Measurements from ENCODE around the gene PGBD5.

PGBD5 gene

DNA sequence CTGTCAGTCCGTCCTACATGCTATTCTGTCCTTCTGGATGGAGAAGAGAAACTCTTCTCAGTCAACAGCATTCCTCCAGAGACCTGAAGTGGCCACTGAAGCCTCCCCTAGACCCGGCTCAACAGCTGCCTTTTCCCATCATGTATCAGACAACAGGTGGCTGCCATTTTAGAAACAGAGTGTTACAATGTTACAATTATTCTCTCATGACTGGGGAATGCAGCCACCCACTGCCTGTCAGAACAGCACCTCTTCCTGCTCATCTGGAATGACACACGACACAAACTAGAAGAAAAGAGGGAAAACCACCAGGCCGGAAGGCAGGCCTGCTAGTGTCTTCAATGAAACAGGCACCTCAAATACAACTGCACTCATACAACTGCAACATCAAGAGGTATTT lies 105.3 kb downstream of the PGBD5 start:
- FAIRE-seq: no peak

- no peak for FAIRE-seq
Observed at GRCh38 chr1:230319014-230319747, 107.0 kb downstream of the PGBD5 start.

GRCh38 chr1:230317823-230318819 lies 108.0 kb downstream of the PGBD5 start:
- no peak for FAIRE-seq

DNA sequence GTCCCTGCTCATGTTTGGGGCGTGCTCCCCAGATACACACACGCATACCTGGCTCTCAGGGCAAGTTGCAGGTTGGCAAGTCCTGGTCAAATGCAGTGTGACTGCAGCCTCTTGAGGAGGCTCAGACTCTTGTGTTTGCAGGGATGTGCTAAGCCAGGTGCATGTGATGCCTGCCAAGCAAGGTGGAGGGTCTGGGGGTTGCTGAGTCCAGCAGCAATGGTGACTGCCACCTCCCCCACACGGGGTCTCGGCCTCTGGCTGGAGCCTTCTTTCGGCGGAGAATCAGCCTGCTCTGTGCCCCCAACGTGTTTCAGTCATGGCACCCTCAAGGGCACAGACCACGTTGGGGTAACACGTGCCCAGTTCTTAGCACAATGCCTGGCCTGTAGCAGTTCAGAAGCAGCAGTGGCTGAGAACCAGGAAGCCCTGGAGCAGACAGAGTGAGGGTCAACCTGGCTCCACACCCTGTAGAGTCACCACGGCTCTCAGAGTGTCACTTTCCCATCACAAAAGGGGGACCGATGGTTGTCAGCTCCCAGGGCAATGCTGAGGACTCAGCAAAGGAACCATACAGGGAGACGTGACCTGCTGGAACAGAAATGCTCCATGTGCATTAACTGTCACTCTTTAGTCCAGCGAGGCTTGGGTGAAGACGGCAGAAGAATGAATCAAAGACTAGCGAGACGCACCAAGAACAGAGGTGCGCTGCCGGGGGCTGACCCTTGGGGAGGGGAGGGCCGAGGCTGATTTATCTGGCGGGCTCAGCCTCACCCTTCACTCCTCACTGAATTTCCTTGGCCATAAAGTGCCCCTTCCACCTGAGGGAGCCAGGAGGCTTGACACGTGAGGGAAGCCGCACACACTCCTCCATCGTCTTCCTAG lies 109.0 kb downstream of the PGBD5 start:
- no peak for FAIRE-seq

DNA sequence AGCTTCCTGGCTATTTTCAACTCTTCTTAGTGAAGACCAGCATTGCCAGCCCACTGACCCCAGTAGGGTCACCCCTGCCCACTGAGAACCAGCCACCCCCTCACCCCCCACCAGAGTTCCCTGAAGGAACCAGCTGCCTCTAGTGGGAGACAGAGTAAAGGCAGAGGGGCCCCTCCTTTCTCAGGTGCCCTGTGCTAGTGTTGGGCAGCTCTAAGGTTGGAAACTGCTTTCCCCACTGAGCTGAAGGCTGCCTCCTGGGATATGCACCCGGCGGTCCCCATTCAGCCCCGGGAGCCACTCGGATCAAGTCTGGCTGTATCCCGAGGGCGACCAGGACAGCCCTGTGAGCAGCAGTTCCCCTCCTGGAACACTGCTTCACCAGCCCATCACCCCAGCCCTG lies 111.0 kb downstream of the PGBD5 start:
- FAIRE-seq: no peak

GRCh38 chr1:230314142-230314470 lies 112.0 kb downstream of the PGBD5 start:
- FAIRE-seq: no peak

GRCh38 chr1:230313453-230314141 lies 112.5 kb downstream of the PGBD5 start:
- FAIRE-seq: no peak

- FAIRE-seq: no peak
Observed at GRCh38 chr1:230312676-230313075, 113.5 kb downstream of the PGBD5 start.

GRCh38 chr1:230310381-230311163 lies 115.6 kb downstream of the PGBD5 start:
- peak; percentile 94 for FAIRE-seq

DNA sequence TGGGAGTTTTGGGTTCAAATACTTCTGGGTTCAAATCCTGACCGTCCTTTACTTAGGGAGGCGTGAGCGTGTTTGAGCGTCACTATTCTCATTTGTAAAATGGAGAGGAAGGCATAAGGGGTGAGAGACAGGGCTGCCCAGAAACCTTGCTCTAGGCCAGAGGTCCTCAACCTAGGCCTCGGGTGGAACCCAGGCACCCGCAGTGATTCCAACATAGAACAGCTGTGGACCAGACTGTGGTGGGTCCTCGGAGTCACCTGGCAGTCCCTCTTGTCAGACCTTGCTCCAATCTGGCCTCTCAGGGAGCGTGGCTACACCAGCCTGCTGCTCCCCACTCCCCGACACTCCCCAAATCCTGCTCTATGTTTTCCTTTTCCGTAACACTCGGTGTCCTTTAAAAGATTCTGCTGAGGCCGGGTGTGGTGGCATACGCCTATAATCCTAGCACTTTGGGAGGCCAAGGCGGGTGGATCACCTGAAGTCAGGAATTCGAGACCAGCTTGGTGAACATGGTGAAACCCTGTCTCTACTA lies 116.4 kb downstream of the PGBD5 start:
- FAIRE-seq: no peak

DNA sequence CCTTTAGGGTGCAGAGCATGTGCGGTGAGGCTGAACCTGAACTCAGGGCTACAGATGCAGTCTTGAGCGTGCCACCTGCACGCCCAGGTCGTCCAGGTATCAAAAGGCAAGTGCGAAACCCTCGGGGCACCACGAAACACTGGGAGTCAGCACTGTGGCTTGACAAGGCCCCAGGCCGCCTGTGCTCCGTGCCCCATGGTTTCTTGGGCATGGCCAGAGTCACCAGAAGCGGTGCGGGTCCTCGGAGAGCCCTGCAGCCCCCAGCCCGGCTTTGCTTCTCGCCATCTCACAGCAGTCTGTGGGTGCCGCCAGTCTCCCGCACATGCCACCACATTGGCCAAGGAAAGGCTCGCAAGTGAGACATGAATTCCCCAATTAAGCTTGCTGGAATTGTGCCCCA lies 117.3 kb downstream of the PGBD5 start:
- no peak for FAIRE-seq

GRCh38 chr1:230308039-230308438 lies 118.1 kb downstream of the PGBD5 start:
- FAIRE-seq: no peak

DNA sequence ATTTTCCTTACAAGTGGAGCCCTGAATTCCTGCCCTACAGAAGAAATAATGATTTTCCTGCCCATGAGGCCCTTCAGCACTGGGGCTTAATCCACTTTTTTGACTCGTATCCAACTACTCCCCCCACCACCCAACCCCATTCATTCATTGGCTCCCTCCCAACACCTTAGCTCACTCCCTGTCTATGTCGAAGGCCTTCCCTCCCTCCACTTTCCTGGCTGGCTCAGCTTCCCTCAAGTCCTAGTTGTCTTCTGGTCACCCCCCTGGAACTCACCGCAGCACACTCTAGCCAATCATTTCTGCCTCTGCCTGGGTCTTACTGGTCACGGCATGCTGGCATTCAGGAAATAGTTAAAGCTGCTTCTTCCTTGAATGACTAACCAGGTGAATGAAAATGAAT lies 118.9 kb downstream of the PGBD5 start:
- FAIRE-seq: no peak

DNA sequence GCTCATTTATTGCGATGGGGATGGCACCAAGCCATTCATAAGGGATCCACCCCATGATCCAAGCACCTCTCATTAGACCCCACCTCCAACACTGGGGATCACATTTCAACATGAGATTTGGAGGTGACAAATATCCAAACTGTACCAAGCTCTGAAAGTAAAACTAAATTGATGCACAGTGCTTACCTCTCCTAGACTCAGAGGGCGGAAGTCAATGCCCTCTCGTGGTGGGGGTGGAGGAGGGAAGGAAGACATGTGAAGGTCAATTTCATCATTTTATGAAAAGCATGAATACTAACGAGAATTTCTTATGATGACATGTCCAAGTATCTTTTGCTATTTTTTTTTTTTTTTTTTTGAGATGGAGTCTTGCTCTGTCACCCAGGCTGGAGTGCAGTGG lies 120.0 kb downstream of the PGBD5 start:
- no peak for FAIRE-seq

DNA sequence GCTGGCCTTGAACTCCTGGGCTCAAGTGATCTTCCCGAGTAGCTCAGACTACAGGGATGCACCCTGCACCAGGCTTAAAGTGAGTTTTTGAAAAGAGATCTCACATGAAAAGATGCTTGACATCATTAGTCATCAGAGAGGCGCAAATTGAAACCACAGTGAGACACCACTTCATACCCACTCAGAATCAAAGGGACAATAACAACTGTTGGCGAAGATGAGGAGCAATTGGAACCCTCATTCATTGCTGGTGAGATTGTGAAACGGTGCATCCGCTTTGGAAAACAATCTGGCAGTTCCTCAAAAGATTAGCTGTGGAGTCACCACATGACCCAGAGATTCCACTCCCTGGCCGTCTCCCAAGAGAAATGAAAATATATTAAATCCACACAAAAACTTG lies 122.3 kb downstream of the PGBD5 start:
- no peak for FAIRE-seq

GRCh38 chr1:230303069-230303468 lies 123.1 kb downstream of the PGBD5 start:
- no peak for FAIRE-seq

DNA sequence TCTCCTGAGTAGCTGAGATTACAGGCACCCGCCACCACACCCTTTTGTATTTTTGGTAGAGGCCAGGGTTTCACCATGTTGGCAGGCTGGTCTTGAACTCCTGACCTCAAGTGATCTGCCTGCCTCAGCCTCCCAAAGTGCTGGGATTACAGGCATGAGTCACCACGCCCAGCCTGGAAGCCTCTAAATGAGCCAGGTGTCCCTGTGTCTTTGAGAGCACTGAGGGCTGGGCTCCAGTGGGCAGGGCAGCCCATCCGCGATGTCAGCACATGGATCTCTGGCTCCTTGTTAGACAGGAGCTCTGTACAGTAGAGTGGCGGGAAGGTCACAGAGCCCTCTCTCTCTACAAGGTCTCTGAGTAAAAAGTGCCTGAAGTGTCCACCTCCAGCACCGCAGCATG lies 124.3 kb downstream of the PGBD5 start:
- no peak for FAIRE-seq

- FAIRE-seq: no peak
Observed at GRCh38 chr1:230301322-230301721, 124.8 kb downstream of the PGBD5 start.

DNA sequence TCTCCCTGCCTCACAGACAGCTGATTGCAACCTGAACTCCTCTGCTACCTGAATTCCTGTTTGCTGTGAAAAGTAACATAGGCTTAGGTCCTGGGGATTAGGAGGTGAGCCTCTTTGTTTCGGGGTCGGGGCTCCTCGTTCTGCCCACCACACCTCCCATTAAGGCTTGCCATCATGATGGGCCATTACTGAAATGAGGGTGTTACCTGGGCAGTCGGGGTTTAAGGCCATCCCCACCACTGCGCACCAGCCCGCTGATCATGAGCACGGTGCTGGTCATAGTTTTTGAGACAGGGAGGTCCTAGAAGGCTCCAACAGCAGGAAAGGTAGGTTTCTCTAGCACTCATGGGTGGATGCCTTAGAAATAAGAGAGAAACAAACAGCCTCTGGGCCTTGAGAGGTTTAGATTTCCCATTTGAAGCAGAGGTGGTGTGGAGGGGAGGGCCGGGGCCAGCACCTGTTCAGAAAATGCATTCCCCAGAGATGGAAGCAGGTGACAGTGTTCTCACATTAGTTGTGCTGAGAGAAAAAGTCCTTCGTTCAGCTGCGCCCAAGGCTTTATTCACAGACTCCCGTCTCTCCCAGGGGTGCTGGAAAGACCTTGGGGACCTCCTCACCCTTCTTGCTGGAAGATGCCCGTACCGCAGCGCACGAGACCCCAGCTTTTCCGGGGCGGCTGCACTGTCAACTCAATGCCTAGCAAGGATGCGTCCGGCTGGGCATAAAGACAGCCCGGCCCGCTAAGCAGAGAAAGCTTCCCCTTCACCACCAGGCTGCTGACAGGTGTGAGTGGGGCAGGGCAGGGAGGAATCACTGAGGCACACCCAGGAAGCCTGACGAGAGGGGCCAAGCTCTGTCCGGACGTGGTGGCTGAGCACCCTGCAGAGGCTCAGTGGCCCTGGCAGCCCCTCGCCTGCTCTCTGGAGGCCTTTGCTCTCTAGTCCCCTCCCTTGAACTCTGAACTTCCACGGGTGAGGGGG lies 125.5 kb downstream of the PGBD5 start:
- FAIRE-seq: no peak
